ENCODE data around the gene RSPH6A.

The RSPH6A gene

DNA sequence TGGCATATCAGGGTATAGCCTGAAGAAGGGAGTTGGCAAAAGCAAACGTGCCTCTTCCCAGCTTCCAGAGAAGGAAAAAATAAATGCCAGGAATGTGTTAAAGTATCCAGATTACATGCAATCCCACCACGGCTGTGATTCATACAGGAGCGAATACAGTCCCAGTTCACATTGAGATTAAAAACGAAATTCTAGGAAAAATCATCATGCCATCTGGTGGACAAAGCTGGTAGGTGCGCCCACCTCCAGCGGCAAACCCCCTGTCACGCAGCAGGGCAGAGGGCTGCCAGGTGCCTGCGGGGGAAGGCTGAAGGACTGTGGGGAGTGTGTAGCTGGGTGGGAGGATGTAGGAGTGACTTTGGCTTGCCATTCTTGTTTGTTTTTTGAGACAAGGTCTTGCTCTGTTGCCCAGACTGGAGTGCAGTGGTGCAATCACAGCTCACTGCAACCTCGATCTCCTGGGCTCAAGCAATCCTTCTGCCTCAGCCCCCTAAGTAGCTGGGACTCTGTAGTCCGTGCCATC lies 16.1 kb downstream of the RSPH6A start:
- TF ChIP-seq, protein P1, sequence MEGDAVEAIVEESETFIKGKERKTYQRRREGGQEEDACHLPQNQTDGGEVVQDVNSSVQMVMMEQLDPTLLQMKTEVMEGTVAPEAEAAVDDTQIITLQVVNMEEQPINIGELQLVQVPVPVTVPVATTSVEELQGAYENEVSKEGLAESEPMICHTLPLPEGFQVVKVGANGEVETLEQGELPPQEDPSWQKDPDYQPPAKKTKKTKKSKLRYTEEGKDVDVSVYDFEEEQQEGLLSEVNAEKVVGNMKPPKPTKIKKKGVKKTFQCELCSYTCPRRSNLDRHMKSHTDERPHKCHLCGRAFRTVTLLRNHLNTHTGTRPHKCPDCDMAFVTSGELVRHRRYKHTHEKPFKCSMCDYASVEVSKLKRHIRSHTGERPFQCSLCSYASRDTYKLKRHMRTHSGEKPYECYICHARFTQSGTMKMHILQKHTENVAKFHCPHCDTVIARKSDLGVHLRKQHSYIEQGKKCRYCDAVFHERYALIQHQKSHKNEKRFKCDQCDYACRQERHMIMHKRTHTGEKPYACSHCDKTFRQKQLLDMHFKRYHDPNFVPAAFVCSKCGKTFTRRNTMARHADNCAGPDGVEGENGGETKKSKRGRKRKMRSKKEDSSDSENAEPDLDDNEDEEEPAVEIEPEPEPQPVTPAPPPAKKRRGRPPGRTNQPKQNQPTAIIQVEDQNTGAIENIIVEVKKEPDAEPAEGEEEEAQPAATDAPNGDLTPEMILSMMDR (IDR thresholded peaks at IDR 0.05; ENCODE audit: low read depth, low read length) = peak; percentile 85
- peak; percentile 57 for DNase-seq (ENCODE audit: extremely low read depth, low read depth)

DNA sequence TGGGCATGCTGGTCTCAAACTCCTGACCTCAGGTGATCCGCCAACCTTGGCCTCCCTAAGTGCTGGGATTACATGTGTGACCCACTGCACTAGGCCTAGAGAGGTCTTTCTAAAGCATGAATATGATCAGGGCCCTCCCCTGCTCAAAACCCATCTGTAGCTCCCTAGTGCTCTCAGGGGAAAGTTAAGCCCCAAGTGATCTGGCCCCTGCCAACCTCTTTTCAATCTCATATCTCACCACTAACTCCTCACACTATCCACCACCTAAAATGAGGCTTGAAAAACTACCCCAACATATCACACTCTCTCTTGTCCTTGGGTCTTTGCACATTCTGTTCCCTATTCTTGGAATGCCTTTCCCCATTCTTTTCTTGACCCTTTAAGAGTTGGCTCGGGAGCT lies 20.5 kb downstream of the RSPH6A start:
- TF ChIP-seq, protein P1 (IDR thresholded peaks at IDR 0.05; ENCODE audit: low read depth, low read length) = no peak
- DNase-seq (ENCODE audit: extremely low read depth, low read depth) = no peak

DNA sequence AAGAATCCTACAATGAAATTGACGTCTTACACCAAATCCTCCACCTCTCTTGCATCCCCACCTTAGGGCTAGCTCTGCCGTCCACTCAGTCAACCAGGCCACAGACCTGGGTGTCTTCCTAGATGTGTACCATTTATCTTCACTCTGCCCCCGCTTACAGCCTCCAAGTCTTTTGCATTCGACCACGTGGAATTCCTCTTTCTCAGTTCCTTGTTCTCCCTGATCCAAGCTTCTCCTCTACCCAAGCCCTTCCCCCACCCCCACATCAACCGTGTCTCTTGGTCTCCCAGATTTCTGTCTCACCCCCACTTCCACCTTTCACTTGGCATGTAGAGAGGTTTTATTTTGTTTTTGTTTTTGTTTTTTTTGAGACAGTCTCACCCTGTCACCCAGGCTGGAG lies 21.2 kb downstream of the RSPH6A start:
- no peak for DNase-seq (ENCODE audit: extremely low read depth, low read depth)
- TF ChIP-seq, protein P1 (IDR thresholded peaks at IDR 0.05; ENCODE audit: low read depth, low read length) = no peak

DNA sequence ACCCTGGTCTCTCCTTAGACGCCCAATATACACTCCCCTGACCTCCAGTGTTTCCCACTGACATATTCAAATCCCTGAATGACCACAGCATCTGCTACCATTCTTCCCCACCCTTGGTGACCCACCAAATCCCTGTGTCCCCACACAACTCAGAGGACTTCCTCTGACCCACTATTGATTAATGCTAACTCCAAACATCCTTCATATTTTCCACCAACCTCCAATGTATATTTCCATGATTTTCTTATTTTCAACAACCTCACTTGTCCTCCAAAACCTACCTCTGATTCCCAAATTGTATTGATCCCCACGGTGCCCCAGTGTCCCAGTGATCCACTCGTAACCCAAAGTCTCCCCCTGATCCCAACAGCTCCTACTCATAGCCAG lies 21.9 kb downstream of the RSPH6A start:
- no peak for DNase-seq (ENCODE audit: extremely low read depth, low read depth)
- TF ChIP-seq, protein P1 (IDR thresholded peaks at IDR 0.05; ENCODE audit: low read depth, low read length) = no peak

DNA sequence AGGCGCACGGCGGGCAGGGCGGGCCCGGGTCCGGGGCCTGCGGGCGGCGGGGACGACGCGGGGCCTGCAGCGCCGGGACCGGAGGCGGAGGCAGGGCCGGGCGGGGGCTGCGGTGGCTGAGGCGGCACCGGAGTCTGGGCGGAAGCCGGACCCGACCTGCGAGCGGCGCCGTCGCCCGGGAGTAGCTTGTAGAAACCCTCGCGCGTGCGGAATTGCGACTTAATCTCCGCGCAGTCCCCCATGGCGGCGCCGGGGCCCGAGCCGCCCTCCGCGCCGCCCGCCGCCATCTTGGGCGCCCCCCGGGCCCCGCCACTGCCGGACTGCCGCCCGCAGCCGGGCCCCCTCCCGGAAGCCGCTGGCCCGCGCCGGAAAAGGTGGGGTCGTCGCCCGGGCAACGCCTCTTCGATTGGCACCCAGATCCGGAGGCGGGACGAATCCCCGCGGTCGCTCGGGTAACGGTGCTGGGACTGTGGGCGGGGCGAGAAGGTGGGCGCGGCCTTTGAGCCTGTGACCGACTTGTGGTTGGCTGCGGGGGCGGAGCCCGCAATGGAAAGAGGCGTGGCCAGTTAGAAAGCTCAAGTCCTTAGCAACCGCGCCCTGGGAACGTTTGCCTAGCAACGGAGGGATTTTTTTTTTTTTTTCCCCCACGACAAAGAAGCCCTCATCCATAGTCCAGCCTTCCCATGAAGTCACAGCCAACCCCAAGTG lies 22.5 kb downstream of the RSPH6A start, which contains the start of gene DMWD:
TSS of gene DMWD (minus strand) at position 376 of the 708 bp plus-strand sequence. CDS start at position 287, 89 bp downstream.
- peak; percentile 96 for DNase-seq (ENCODE audit: extremely low read depth, low read depth)
- TF ChIP-seq, protein P1 (IDR thresholded peaks at IDR 0.05; ENCODE audit: low read depth, low read length) = no peak

DNA sequence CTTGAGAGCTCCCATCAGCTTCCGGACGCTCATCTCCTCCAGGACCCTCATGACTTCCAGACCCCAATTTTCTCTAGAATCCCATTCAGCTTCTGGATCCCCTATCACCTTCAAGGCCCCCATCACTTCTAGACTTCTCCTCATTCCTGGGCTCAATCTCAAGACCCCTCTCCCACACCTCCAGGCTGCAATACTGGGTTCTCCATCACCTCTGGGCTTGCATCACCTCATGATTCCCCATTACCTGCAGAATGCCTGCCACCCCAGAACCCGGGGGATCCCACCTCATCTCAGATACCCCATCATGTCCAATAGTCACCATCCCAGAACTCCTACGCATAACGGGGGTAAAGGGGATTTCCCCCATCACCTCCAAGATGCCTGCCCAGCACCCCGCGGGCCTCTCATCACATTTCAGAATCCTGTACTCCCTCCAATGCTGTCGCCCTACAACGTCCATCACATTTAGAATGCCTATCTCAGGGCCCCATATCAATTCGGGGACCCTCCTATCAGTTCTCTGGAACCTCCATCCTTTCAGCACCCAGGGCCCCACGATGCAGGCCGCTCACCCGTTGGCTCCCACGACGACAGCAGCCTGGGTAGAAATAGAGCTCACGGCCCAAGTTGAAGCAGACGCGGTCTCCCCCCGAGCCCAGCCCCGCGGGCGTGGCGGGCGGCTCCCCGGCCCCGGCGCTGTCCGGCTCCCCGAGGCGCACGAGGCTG lies 23.2 kb downstream of the RSPH6A start:
- no peak for DNase-seq (ENCODE audit: extremely low read depth, low read depth)
- TF ChIP-seq, protein P1 (IDR thresholded peaks at IDR 0.05; ENCODE audit: low read depth, low read length) = no peak

DNA sequence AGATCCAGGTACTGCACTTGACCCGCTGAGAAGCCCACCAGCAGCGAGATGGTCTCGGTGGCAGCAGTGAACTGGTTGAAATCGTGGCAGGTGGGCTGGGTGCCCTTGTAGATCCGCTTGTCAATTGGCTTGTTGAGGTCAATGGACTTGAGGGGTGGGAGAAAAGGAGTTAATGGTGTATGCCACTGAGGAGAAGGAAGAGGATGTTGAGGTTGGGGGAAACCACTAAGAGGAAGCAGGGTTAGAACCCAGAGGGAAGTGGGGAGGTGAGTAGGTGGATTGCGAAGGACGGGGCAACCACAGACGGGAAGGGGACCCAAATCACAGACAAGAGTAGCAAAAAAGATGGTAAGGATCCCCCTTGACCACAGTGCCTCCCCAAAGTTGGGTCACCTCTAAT lies 24.2 kb downstream of the RSPH6A start:
- TF ChIP-seq, protein P1 (IDR thresholded peaks at IDR 0.05; ENCODE audit: low read depth, low read length) = no peak
- DNase-seq (ENCODE audit: extremely low read depth, low read depth) = no peak
